Lower lobe of right lung (tissue), 2 donors: Measurements from ENCODE around the gene RNASET2. TPM values are rescaled to one million over a fixed set of nuclear protein-coding genes. Genes with fewer than 3 reads are reported as not detected.

Experiments used
- ATAC-seq, 2 donors: fragments of 200-7000 bp; cut with Tn5 transposase; one replicate each; pipeline ENCODE4 v1.9.1; 2020 to 2022; ENCODE audit warnings: mild to moderate bottlenecking in 2 of 2, moderate library complexity in 2 of 2
- DNase-seq: peaks from one replicate; pipeline ENCODE4 v3.0.0-alpha.2; 2020
- H3K27ac ChIP-seq: fragments of 200-600 bp; one replicate; pipeline ENCODE4 v1.8.0; 2022
- H3K27me3 ChIP-seq: fragments of 200-600 bp; one replicate; pipeline ENCODE4 v1.8.0; 2022; ENCODE audit warnings: low read depth
- H3K36me3 ChIP-seq: fragments of 200-600 bp; one replicate; pipeline ENCODE4 v1.8.0; 2022; ENCODE audit warnings: mild to moderate bottlenecking
- H3K4me1 ChIP-seq: fragments of 200-600 bp; one replicate; pipeline ENCODE4 v1.8.0; 2022
- H3K4me3 ChIP-seq: fragments of 200-600 bp; one replicate; pipeline ENCODE4 v1.8.0; 2022; ENCODE audit warnings: mild to moderate bottlenecking
- H3K9me3 ChIP-seq: fragments of 200-600 bp; one replicate; pipeline ENCODE4 v1.8.0; 2022
- CTCF ChIP-seq: fragments of 200-600 bp; IDR thresholded peaks from one replicate; pipeline ENCODE4 v1.8.0; 2022; ENCODE audit warnings: antibody characterized with exemption, mild to moderate bottlenecking
- intact Hi-C: fragments of 100-400 bp; cut with DNase I; formaldehyde crosslinking; loops from one replicate; pipeline ENCODE4 v1.11.0; 2022
- total RNA-seq: library from RNA; stranded (reverse); fragmentation: NEBNext Ultra II Directional; extraction: Animal tissue kit (Norgen Biotek cat#: 25700); gene quantifications from one replicate; pipeline ENCODE4 v1.2.1, GENCODE V29; 2021
- donor health status: DM: no; HTN: yes; CAD: no; lungs with severe emphysema.

Gene RNASET2
- total RNA-seq, 1 donor from 2014 or later, result 103 TPM

DNA sequence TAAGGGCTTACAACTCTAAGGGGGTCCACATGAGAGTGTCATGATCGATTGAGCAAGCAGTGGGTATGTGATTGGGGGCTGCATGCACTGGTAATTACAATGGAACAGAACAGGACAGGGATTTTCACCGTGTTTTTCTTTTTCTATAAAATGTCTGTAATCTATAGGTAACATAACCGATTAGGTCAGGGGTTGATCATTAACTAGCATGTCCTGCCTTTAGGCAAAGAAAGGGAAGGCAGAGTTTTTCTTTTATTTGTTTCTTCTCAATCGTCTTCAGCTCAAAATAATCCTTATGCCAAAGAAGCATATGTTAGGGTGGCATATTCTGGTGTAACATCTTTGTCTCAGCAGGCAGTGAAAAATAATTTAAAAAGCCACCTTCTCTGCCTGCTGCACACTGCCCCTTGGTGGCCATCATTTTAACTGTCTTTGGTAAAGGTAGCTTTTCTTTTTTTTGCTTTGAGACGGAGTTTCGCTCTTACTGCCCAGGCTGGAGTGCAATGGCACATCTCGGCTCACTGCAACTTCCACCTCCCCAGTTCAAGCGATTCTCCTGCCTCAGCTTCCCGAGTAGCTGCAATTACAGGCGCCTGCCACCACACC, 33.2 kb upstream of the RNASET2 start:
- peak; percentile 62 to 71 for ATAC-seq

GRCh38 chr6:166988674-166989201, 32.4 kb upstream of the RNASET2 start:
- intact Hi-C loops, result no loop called here
- Histone ChIP-seq H3K4me3 (no peak overlapping the region), H3K27ac (no peak overlapping the region), H3K4me1 (no peaks in the 10 kb centered on the region), H3K36me3 (no peaks in the 10 kb centered on the region), H3K9me3 (no peaks in the 10 kb centered on the region), H3K27me3 (no peaks in the 10 kb centered on the region)
- ATAC-seq, result peak in 1 of 2 donors; percentile 25
- no peak for TF ChIP-seq CTCF
- no peak for DNase-seq

More for the DNA sequence above, 33.2 kb upstream of the RNASET2 start:
- intact Hi-C loops, result no loop called here
- Histone ChIP-seq H3K4me1 (no peaks in the 10 kb centered on the region), H3K4me3 (no peak overlapping the region), H3K36me3 (no peaks in the 10 kb centered on the region), H3K27me3 (no peaks in the 10 kb centered on the region), H3K27ac (no peak overlapping the region), H3K9me3 (no peaks in the 10 kb centered on the region)
- TF ChIP-seq CTCF, result peak; percentile 47
- no peak for DNase-seq

DNA sequence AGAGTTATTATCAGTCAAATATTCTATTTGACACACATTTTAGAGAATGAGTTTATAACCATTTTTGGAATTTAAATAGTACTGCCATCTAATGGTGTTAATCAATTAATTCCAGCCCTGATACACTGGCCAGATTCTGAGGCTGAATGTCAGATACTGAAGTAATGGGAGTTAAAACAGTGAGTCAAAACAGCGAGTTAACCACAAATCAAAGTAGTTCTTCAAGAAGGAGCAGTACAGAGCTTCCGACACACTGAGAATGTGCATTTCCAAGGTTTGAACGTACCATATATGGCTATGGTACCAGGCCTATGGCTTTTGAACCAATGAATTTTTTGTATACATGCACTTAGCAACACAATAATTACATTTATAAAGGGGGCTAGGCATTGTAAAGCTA, 31.6 kb upstream of the RNASET2 start:
- no peaks in the 10 kb centered on the region for H3K9me3 ChIP-seq
- intact Hi-C loops, result no loop called here

GRCh38 chr6:166987448-166987847, 31.1 kb upstream of the RNASET2 start:
- no peaks in the 10 kb centered on the region for H3K27me3 ChIP-seq
- H3K9me3 ChIP-seq, result no peaks in the 10 kb centered on the region
- no peak overlapping the region for H3K4me3 ChIP-seq
- no peak for DNase-seq
- no peak for ATAC-seq
- TF ChIP-seq CTCF, result no peak
- no peak overlapping the region for H3K27ac ChIP-seq
- intact Hi-C loops, result no loop called here
- no peaks in the 10 kb centered on the region for H3K36me3 ChIP-seq
- no peaks in the 10 kb centered on the region for H3K4me1 ChIP-seq

More for the DNA sequence above, 31.6 kb upstream of the RNASET2 start:
- no peaks in the 10 kb centered on the region for H3K36me3 ChIP-seq
- H3K27ac ChIP-seq, result no peak overlapping the region
- ATAC-seq, result no peak
- TF ChIP-seq CTCF, result no peak
- DNase-seq, result no peak
- H3K27me3 ChIP-seq, result no peaks in the 10 kb centered on the region
- H3K4me3 ChIP-seq, result no peak overlapping the region
- H3K4me1 ChIP-seq, result no peaks in the 10 kb centered on the region

DNA sequence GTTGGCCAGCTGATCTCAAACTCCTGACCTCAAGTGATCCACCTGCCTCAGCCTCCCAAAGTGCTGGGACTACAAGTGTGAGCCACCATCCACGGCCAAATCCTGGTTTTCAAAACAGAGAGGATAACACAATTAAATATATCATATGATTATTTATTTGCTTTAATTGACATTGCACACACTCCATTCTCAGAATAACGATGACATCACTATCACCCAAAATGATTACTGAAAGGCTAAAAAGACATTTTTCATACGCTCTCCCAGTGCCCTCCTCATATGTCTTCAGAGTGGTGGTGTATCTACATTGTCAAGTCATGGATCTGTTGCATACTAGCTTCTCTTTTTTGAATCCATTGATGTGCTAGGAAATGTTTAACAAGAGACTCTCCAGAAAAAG, 24.4 kb upstream of the RNASET2 start:
- H3K4me1 ChIP-seq, result no peaks in the 10 kb centered on the region
- H3K9me3 ChIP-seq, result no peaks in the 10 kb centered on the region
- H3K27ac ChIP-seq, result no peak overlapping the region
- H3K27me3 ChIP-seq, result no peaks in the 10 kb centered on the region
- no peak for TF ChIP-seq CTCF
- ATAC-seq (no peak), DNase-seq (no peak)
- intact Hi-C loops, result no loop called here
- no peak overlapping the region for H3K4me3 ChIP-seq
- H3K36me3 ChIP-seq, result no peaks in the 10 kb centered on the region
